HG03354 (cell line): ENCODE data around the gene ZDHHC7.
A peak's percentile ranks its signal among the peaks of the same experiment; 100 is the strongest.
"Not testable (repeated sequence)": the region's sequence is repeated elsewhere in the genome, so short reads cannot be mapped to it uniquely, and the experiment has no call there.

Source experiments
- ATAC-seq: cut with Tn5 transposase; IDR thresholded peaks from one replicate; pipeline ENCODE4 v1.9.1; 2021; ENCODE audit warnings: mild to moderate bottlenecking; ENCODE audit not compliant: unreplicated experiment, poor library complexity, severe bottlenecking

The ZDHHC7 gene, protein sequence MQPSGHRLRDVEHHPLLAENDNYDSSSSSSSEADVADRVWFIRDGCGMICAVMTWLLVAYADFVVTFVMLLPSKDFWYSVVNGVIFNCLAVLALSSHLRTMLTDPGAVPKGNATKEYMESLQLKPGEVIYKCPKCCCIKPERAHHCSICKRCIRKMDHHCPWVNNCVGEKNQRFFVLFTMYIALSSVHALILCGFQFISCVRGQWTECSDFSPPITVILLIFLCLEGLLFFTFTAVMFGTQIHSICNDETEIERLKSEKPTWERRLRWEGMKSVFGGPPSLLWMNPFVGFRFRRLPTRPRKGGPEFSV

GRCh38 chr16:85010931-85011845 lies at the start of gene ZDHHC7:
TSS of gene ZDHHC7 (minus strand) at chr16:85011535. CDS start at chr16:84990618, 20,917 bp downstream.
- ATAC-seq, result peak; percentile 95

GRCh38 chr16:85058909-85059308 lies 47.6 kb upstream of the ZDHHC7 start:
- ATAC-seq, result no peak

GRCh38 chr16:85057948-85058347 lies 46.6 kb upstream of the ZDHHC7 start:
- ATAC-seq, result no peak

DNA sequence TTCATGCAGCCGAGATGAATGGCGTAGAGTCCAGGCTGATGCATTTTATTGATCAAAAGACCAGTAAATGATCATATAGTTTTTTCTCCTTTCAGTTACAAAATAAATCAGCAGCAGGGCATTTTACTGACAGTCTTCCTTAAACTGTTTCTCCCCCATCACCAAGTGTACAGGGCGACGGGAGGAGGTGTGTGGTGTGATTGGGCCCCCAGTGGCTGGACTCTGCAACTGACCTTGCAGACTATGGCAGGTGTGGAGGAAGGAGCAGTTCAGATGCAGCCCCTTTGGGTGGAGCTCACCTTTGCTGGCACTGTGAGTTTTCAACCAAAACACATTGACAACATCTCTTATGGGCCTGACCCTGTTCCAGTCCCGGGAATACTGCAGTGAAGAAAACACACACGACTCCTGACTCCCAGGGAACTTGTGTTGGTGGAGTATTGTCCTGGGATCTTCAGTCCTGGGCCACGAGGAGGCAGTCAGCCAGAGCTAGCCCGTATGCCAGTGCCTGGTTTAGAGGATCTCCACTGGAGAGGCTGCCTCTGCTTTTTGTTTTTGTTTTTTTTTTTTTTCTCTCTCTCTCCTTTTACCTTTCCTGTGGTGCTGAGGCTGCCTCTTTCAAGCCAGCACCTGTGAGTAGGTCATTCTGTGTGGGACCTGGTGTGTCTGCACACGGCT lies 46.0 kb upstream of the ZDHHC7 start:
- ATAC-seq, result no peak

- no peak for ATAC-seq
These were observed 44.9 kb upstream of the ZDHHC7 start for GRCh38 chr16:85056211-85056748.

GRCh38 chr16:85055493-85056210 lies 44.3 kb upstream of the ZDHHC7 start:
- ATAC-seq, result peak; percentile 86

- ATAC-seq, result no peak
These were observed 43.7 kb upstream of the ZDHHC7 start for GRCh38 chr16:85054948-85055492.

GRCh38 chr16:85054321-85054720 lies 43.0 kb upstream of the ZDHHC7 start:
- not testable (repeated sequence) for ATAC-seq

DNA sequence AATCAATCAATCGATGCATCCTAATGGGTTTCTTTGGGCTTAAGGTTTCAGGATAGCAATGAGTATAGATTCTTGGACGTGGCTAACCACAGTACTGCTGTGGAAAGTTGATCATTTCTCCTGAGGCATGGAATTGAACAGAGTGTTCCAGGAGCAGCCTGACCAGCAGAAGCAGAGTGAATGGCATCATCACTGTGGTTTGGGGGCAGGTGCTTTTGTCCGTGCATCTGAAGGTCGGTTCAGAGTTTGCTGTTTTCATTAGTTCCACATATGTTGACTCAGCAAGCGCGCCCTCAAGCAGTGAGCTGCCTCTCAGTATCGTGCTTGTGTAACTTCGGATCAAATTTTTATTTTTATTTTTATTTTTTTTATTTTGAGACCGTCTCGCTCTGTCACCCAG lies 41.2 kb upstream of the ZDHHC7 start:
- no peak for ATAC-seq

- ATAC-seq, result no peak
These were observed 40.3 kb upstream of the ZDHHC7 start for GRCh38 chr16:85051683-85052082.

DNA sequence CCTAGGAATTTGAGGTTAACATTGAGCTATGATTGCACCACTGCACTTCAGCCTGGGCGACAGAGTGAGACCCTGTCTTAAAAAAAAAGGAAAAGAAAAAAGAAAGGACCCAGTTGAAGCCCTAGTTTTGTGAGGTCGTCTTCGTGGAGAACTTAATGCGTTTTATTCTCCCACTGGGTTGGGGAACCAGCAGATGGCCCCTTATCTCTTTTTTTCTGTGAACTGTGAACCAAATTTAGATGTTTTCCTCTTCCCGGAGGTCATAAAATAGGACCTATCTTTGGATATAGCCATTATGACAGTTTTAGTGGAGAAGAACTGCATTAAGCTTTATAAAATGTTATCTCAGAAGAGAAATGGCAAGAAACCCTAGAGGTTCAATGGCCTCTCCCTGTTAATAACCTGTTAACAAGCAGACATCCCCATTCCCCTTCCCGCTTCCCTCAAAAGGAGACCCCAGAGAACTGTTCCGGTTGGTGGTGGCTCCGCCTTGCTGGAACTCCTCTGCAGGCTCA lies 39.8 kb upstream of the ZDHHC7 start:
- ATAC-seq, result no peak

- ATAC-seq, result no peak
These were observed 38.5 kb upstream of the ZDHHC7 start for GRCh38 chr16:85049706-85050305.

DNA sequence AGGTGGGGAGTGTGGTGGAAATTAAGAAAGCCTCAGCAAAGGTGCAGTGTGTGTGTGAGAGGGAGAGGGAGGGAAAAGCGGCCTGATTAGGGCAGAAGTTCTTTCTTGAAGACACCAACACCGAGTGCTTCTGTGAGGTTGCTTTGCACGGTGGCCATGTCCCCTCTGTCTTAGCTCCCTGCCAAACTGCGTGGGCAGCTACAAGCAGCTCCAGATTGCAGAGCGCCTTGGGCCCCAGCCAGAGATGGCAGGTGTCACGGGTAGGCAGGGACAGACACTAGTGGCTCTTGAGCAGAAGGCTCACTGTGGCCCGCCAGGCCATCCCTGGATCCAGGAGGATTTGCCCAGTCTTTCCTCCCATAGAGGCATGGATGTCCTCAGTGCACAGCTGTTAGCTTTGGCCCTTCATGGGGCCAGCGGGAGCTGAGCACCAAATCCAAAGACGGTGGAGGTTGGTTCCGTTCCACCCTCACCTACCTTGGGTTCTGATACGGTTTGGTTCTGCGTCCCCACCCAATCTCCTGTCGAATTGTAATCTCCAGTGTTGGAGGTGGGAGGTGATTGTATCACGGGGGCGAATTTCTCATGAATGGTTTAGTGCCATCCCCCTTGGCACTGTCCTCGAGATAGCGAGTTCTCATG lies 37.7 kb upstream of the ZDHHC7 start:
- no peak for ATAC-seq

GRCh38 chr16:85047867-85048455 lies 36.6 kb upstream of the ZDHHC7 start:
- no peak for ATAC-seq

GRCh38 chr16:85046931-85047866 lies 35.9 kb upstream of the ZDHHC7 start:
- ATAC-seq, result no peak

- ATAC-seq, result no peak
These were observed 35.2 kb upstream of the ZDHHC7 start for GRCh38 chr16:85046472-85046916.
